ENCODE results near the gene PRKAR1A.

The PRKAR1A gene

GRCh38 chr17:68542698-68543463 lies 30.7 kb downstream of the PRKAR1A start:
- no peak for DNase-seq (ENCODE audit: low read depth)

DNA sequence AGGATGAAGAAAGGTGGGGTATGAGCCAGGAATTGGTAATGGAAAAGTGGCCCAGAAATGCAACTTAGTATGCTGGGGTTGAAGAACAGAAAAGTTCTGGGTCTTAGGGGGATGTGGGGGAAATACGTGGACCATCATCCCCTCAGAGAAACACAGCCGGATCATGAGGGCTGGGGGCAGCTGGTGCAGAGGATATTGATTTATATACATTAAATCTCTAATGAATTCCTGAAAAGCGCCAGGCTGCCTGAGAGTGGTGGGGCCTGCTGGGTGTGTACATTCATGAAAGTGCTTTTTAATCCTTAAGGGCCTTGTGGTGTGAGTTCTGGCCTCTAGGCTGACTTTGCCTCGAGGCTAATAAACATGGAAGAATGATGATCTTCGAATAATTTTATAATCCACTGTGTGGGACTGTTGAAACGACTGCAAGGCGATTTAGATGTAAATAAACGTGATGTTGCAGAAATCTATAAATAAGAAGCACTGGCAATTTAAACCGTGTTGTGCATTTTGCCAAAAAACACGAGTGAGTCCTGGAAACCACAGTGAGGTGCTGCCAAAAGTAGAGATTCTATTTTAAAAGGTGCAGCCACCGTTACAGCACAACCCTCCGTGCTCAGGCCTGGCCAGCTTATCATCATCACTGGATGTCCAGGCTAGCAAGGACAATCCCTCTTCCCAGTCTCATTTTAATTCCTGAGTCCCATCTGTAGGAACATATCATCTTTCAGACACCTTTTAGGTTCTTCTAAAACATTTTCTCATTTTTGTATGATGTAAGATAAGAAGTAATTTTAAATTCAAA lies 32.1 kb downstream of the PRKAR1A start:
- no peak for DNase-seq (ENCODE audit: low read depth)

- no peak for DNase-seq (ENCODE audit: low read depth)
Observed at GRCh38 chr17:68556551-68556950, 44.3 kb downstream of the PRKAR1A start.

DNA sequence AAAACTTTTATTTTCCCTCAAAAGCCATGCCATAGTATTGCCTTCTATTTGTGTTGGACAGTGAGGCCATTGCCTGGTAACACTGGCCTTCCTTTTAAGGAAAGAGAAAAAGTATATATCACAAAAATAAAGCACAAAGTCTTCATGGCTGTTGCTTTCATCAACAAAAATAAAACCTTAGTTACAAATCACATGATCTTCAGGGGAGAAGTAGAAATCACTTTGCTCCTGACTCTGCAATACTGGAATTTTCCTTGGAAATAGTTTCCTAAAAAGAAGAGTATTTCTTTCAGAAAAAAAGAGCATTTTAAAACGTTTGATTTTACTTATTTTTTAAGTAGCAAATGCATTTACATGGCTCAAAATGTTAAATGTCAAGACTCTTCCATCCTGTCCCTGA lies 47.1 kb downstream of the PRKAR1A start:
- no peak for DNase-seq (ENCODE audit: low read depth)

DNA sequence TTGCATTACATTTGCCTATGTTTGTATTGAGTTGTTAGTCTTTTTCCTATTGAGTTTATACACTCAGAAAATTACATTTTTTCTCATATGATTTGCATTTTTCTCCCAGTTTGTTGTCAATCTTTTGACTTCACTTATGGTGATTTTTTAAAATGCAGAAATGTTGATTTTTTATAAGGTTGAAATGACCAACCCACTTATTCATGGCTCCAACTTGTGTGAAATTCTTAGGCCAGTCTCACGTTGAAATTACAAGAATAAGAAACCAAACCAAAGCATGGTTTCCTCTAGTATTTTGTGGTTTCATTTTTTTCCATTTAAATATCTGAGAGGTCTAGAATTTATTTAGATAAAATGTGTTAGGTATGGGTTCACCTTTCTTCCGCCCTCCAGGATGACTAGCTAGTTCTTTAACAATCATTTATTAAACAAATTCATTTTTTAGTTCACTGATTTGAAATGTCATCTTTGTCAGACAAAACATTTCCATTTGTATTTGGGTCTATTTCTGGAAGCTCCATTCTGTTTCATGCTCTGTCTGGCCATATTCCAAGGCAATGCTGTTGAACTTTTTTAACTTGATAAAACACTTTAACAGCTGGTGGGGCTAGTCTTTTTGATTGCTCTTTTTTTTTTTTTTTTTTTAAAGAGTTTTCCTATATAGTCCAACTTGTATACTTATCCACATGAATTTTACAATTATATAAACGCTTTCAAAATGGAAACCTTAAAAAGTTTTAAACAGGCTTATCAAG lies 48.9 kb downstream of the PRKAR1A start:
- no peak for DNase-seq (ENCODE audit: low read depth)

DNA sequence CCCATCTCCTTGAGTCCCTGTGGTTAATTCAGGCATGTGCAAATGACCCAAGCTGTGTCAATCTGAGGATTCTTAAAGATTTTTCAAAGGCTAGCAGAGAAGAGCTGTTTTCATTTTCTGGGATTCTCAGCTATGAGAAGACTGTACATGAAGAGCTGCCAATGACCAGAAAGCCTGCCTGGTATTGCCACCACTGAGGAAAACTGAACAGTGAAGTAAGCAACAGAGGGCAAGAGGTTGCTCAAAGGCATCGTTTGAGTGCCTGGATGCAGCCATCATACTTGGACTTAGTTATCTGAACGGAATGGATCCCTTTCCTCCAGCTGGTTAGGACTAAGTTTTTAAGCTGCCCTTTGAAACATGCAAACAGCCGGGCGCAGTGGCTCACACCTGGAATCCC lies 50.5 kb downstream of the PRKAR1A start:
- DNase-seq (ENCODE audit: low read depth), result no peak

- no peak for DNase-seq (ENCODE audit: low read depth)
Observed at GRCh38 chr17:68564415-68565111, 52.3 kb downstream of the PRKAR1A start.

DNA sequence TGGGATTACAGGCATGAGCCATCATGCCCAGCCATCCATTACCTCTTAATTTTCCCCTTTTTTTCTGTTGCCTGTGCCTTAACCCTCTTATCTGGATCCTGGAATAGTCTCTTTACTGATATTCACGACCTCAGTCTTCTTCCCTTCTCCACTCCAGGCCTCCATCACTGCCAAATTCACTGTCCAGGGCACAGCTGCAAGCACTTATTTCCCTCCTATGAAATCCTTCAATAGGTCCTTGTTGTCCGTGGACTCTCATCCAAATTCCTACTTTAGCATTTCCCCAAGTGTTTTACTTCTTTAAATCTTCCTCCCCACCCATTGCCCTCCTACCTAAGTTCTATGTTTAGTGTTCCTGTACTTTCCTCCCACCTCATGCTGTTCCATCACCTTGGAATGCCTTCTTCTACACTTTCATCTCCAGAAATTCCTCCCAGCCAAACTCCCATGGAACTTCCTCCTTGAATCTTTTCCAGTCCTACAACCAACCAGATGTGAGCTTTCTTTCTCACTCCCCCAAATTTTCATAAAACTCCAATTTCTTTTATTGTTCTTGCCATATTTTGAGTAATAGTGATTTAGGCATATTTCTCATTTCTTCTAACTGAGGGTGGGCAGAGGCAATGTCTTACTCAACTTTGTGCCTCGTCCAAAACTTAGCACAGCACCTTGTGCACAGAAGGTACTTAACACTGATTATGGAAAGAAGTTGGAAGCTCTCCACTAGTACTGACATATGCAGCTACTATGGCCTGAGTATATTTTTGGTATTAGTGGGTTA lies 53.6 kb downstream of the PRKAR1A start:
- DNase-seq (ENCODE audit: low read depth), result no peak

GRCh38 chr17:68566442-68566738 lies 54.2 kb downstream of the PRKAR1A start:
- DNase-seq (ENCODE audit: low read depth), result no peak

- DNase-seq (ENCODE audit: low read depth), result no peak
Observed at GRCh38 chr17:68567035-68567434, 54.8 kb downstream of the PRKAR1A start.

GRCh38 chr17:68567581-68567980 lies 55.4 kb downstream of the PRKAR1A start:
- no peak for DNase-seq (ENCODE audit: low read depth)

- no peak for DNase-seq (ENCODE audit: low read depth)
Observed at GRCh38 chr17:68568581-68568980, 56.4 kb downstream of the PRKAR1A start.

GRCh38 chr17:68569346-68569745 lies 57.1 kb downstream of the PRKAR1A start:
- DNase-seq (ENCODE audit: low read depth), result no peak

GRCh38 chr17:68570526-68570925 lies 58.3 kb downstream of the PRKAR1A start:
- DNase-seq (ENCODE audit: low read depth), result no peak

GRCh38 chr17:68572138-68572842 lies 60.1 kb downstream of the PRKAR1A start:
- no peak for DNase-seq (ENCODE audit: low read depth)

GRCh38 chr17:68573338-68573737 lies 61.1 kb downstream of the PRKAR1A start:
- DNase-seq (ENCODE audit: low read depth), result no peak

GRCh38 chr17:68576137-68576536 lies 63.9 kb downstream of the PRKAR1A start:
- DNase-seq (ENCODE audit: low read depth), result no peak

DNA sequence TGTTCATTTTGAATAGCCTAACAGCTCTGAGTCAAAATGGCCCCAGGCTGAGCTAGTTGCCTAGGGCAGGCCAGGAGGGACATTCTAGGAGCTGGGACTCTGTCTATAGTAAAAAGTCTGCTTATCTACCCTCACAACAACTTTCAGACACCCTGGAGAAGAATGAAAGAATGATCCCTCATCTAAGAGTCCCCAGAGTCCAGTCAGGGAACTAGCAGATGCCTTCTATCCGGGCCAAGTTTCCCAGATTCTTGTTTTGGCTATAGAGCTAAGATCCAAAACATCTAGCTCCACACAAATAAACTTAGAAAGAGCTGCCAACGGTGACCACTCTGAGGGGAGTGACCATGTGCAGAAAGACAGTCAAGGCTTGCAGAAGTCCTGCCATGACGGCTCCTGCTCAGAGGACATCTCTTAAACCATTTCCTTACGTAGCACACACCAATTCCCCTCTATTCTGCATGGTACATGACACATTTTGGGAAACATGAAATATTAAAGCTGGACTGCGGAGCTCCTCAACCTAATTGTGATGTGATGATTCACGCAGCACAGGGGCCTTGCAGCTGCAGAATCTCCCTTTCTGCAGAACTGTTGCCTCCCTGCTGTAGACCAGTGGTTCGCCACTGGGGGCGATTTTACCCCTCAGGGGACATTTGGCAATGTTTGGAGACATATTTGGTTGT lies 64.7 kb downstream of the PRKAR1A start:
- DNase-seq (ENCODE audit: low read depth), result no peak

- DNase-seq (ENCODE audit: low read depth), result no peak
Observed at GRCh38 chr17:68577497-68577821, 65.2 kb downstream of the PRKAR1A start.

DNA sequence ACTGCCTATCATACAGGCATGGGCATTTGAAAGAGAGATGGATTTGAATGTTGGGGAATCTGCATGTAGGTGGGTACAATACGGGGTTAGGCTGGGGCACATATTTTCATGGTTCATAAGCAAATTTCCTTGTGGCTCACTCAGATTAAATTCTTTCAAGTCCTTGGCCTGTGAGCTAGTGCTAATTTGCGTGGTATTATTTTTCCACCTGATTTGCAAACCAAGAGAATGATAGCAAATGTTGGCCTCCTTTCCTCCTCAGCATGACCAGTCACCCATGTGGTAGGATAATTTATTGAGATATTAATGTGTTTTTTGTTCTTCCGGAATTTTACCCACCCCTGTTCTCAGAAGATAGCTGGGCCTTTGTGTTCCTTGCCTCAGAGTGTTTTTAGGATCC lies 66.0 kb downstream of the PRKAR1A start:
- DNase-seq (ENCODE audit: low read depth), result no peak

Data from stimulated activated CD8-positive, alpha-beta memory T cell treated with anti-CD3 and anti-CD28 coated beads, Interleukin-4, amount 100 ng/mL, for 24 hours (primary cell).